Stimulated activated CD4-positive, alpha-beta T cell treated with anti-CD3 and anti-CD28 coated beads, Interleukin-15, amount 100 ng/mL, for 48 hours (primary cell): Measurements from ENCODE around the gene LPAR1.

Source experiments
- DNase-seq, 2 donors: peaks; one replicate each; pipeline ENCODE4 v3.0.0-alpha.2; 2020; ENCODE audit warnings: low read depth in 2 of 2

LPAR1 gene

GRCh38 chr9:110954822-110955291 lies 83.4 kb downstream of the LPAR1 start:
- DNase-seq, result no peak

- DNase-seq, result no peak
Observed at GRCh38 chr9:110952540-110952859, 85.8 kb downstream of the LPAR1 start.

- no peak for DNase-seq
Observed at GRCh38 chr9:110951805-110952539, 86.3 kb downstream of the LPAR1 start.

DNA sequence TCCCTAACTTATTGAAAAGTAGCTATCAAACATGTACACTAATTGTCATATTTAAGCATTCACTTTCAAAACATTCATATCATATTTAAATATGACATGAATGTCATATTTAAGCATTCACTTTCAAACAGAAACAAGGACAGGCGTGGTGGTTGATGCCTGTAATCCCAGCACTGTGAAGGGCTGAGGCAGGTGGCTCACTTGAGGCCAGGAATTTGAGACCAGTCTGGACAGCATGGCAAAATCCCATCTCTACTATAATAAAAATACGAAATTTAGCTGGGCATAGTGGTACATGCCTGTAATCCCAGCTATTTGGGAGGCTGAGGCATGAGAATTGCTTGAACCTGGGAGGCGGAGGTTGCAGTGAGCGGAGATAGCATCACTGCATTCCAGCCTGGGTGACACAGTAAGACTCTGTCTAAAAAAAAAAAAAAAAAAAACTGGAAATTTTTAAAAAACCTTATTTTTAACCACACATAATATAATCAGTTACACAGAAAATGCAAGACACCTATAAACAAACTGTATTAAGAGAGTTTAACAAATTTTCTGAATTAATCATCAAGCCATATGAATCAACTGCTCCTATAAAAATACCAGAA lies 88.1 kb downstream of the LPAR1 start:
- no peak for DNase-seq

- DNase-seq, result no peak
Observed at GRCh38 chr9:110949081-110949480, 89.2 kb downstream of the LPAR1 start.

DNA sequence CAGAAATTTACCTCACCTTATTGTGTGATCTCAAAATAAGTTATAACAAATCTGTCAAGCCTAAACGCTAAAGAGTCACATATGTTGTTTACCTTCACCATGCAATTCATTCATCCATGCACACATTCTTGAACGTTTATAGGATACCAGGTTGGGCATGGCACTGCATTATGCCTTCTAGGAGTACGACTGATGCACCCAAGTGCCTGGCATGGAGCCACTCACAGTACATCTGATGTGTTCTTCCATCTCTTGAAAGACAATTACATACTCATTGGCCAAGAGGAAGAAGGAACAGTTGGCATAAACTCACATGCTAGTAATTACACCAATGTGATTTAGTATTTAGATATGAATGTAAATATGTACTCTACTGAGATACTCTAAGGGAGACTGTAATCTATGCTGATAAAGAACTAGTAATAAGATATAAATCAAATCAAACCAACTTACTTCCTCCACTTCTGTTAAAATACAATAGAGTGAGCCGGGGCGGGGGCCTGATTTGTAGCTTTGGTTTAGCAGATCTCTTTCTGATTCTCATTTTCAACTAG lies 90.7 kb downstream of the LPAR1 start:
- no peak for DNase-seq

DNA sequence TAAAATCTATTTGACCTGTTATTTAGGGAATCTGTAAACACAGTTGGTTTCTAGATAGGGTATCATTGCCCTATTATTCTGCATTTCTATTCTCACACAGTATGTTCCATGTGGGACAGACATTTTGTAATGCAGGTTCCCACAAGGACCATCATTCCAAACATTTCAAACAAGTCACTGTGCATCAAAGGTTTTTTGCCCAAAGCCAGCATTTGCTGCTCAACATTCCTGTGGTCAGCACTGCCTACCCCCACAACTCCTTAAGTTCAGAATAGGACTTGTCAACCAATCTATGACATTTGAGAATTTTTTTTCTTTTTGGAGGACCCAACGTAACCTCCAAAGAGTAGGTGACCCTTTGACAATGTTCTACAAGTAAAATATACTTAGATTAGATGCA lies 95.7 kb downstream of the LPAR1 start:
- no peak for DNase-seq

DNA sequence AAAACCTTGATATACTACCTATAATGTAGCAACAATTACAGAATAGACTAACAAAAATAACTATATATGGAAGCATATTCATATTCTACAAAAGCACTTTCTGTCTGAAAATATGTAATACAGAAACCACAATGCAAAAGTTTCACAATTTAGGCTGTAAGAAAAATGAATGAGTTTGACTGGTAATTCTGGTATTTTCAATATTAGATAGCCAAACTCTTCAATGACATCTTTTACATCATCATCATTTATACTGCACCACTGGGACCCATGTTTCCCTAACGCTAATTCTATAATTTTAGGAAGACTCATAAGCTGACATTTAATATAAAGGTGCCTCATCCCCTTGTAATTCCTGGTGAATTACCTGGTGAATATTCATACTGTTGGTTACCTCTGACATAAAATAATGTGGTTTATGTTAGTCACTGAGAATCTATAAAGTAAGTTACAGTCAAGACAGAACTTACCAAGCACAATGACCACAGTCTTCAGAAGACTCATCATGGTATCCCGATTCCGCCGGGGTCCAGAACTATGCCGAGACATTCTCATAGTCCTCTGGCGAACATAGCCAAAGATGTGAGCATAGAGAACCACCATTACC lies 97.2 kb downstream of the LPAR1 start:
- DNase-seq, result no peak

GRCh38 chr9:110939573-110939972 lies 98.7 kb downstream of the LPAR1 start:
- DNase-seq, result no peak

DNA sequence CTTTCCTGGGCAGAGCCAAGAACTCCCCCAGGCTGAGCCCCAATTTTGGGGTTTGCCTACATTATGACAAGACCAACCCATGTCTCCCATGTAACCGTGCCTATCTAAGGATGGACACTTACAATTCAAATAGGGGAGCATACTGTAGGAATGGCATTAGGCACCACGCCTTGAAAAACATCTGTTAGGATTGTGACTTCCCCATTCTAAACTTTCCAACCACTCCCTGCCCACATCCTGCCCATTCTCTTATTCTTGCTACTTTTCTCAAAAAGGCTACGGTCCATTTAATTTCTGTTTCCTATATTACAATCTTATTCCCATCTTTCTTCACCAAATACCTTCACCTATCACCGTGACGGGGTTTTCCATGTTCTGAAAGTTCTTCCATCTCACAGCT lies 99.2 kb downstream of the LPAR1 start:
- no peak for DNase-seq

DNA sequence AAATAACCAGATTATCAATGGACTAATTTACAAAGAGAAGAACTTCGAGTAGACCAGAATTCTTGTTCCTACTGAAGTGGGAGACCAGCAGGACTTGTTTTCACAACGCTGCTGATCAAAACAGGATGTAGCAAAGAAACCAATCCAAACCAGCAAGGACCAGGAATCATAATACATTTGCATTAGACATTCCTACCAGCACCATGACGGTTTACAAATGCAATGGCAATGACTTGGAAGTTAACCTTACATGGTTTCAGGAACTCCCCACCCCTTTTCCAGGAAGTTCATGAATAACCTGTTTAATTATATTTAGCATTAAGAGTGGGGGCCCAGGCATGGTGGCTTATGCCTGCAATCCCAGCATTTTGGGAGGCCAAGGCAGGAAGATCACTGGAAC lies 100.0 kb downstream of the LPAR1 start:
- no peak for DNase-seq

DNA sequence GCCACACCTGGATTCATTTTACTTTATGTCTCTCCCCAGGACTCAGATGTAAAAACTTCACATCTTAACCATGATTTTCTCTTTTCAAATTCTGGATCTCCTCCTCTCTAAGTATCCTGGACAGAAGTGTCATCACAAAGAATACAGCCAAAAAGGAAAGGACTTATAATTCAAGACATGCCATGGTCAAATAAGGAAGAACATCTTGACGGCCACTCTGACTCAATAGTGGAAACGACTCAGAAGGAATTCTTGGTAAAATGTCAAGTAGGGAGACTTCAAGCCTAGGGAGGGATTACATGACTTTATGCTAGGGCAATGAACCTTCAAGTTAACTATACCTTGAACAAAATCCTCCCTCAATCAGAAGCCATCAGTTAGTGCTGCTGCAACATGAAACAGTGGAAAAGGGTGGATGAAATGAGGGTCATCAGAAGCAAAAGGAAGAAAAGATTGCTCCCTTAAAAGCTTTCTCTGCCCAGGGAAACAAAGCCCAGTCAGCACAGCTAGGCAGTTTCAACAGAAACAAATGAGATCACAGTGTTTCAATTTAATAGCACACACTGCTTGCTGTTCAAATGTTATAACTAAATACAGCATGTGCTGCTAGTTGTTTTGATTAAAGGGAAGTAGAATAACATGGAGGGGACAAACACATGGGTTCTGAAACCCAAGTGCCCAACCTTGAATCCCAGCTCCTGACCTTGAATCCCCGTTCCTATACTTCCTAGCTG lies 101.4 kb downstream of the LPAR1 start:
- DNase-seq, result no peak

GRCh38 chr9:110936237-110936636 lies 102.0 kb downstream of the LPAR1 start:
- DNase-seq, result no peak

- no peak for DNase-seq
Observed at GRCh38 chr9:110935829-110936228, 102.4 kb downstream of the LPAR1 start.

DNA sequence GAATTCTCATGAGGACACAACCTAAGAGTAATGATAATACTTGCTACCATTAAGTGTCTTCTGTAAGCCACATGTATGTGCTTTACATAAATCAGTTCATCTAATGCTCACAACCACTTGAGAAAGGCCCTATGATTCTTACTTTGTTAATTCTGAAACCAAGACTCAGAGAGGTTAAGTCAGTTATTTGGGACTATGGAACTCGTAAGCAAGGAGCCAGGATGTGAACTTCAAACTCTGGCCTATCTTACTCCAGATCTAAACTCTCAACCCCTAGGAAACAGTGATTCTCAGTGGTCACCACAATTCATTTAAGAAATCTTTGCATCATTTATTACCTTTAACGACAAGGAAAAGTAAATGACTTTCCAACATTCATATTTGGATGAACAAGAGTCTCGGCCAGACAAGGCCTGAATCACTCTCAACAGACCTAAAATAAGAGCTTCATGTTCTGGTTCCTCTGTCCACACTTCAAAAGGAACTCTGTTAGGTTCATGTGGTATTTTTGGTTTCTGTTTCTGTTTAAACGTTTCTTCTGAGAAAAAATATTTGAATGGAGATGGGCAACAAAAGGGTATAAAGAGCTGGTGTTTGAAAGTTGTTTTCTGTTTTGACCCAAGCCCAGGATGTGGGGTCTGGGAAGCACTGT lies 104.8 kb downstream of the LPAR1 start:
- DNase-seq, result no peak

DNA sequence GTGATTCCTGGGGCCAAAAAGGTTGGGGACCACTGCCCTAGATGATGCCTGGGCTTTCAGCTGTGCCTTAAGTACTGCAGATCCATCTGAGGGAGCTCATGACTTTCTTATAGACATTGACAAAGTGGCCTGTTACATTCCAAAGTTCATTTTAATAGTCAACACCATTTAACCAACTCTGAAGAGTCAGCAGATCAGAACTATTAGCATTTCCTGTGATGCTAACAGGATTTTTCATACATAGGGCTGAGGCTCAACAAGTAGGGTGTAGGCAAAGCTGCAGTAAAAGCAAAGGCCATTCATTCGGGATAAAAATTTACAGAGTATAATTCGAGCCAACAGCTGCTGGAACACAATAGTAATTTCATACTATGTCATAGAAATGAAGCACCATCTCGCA lies 105.4 kb downstream of the LPAR1 start:
- no peak for DNase-seq

GRCh38 chr9:110928599-110928998 lies 109.7 kb downstream of the LPAR1 start:
- DNase-seq, result no peak

- no peak for DNase-seq
Observed at GRCh38 chr9:110926828-110927487, 111.3 kb downstream of the LPAR1 start.

GRCh38 chr9:110923601-110924000 lies 114.7 kb downstream of the LPAR1 start:
- DNase-seq, result no peak

DNA sequence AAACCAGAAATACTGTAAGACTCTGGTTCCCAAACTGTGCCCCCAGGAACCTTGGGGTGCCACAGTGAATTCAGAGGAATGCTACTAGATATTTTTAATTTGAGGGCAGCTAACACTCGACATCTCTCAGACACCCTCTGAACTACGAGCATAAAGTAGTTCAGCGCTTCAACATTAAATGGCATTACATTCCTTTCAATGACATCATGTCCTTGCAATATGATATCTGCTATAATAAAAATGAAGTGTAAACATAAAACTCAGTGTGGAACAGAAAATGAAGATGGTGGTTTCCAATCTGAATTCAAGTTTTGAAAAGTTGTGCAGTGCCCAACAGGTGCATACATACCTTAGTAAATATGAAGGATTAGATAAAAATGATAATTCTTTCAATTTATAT lies 116.1 kb downstream of the LPAR1 start:
- no peak for DNase-seq

DNA sequence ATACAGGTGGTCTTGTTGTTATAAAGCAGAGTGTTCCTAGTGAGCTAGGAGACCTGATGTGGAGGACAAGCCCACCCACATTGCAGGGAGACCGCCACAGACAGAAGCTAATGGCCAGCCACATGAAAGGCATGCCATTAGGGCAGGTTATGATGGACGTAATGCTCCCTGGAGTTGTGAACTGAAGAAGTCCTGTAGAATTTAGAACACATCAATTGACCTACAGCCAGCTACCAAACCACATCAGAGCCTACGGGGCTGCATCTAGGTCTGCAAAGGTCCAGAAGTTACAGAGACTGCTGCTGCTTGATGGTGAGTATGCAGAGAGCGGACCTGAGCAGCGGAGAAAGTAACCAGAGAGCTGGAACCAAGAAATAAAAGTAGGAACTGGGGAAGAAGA lies 116.6 kb downstream of the LPAR1 start:
- DNase-seq, result no peak
